Uterus (tissue), 4 donors: Measurements from ENCODE around the gene GRIK5. TPM values are rescaled to one million over a fixed set of nuclear protein-coding genes. Genes with fewer than 3 reads are reported as not detected.
"Not testable (repeated sequence)": the region's sequence is repeated elsewhere in the genome, so short reads cannot be mapped to it uniquely, and the experiment has no call there.

ENCODE experiments used
- DNase-seq, 2 donors: peaks; one replicate each; pipeline ENCODE4 v3.0.0-alpha.2; 2019 to 2020
- H3K27ac ChIP-seq, 2 donors: fragments of 200-600 bp; sonication (generic); 1 replicate in 1 of 2; 2 replicates in 1 of 2; pipeline ENCODE4 v1.5.1; 2016 to 2018
- H3K27me3 ChIP-seq, 2 donors: fragments of 200-600 bp; sonication (generic); one replicate each; pipeline ENCODE4 v1.5.1; 2018 to 2019; ENCODE audit warnings: control low read depth in 1 of 2
- H3K36me3 ChIP-seq, 2 donors: fragments of 200-600 bp; sonication (generic); one replicate each; pipeline ENCODE4 v1.5.1; 2019; ENCODE audit warnings: control low read depth in 1 of 2
- H3K4me1 ChIP-seq, 2 donors: fragments of 200-600 bp; sonication (generic); one replicate each; pipeline ENCODE4 v1.5.1; 2018 to 2019; ENCODE audit warnings: control low read depth in 1 of 2
- H3K4me3 ChIP-seq, 2 donors: fragments of 200-600 bp; sonication (generic); 1 replicate in 1 of 2; 2 replicates in 1 of 2; pipeline ENCODE4 v1.5.1; 2018 to 2019; ENCODE audit warnings: mild to moderate bottlenecking in 1 of 2
- H3K9me3 ChIP-seq, 2 donors: fragments of 200-600 bp; sonication (generic); one replicate each; pipeline ENCODE4 v1.5.1; 2019; ENCODE audit warnings: control low read depth in 1 of 2
- CTCF ChIP-seq, 4 experiments: fragments of 200-600 bp in 2 of 4; fragments of 450-650 bp in 2 of 4; sonication (generic) in 2 of 4; IDR thresholded peaks; one replicate each; pipeline ENCODE4 v1.5.1; 2016 to 2019; ENCODE audit warnings: antibody characterized with exemption in 4 of 4, mild to moderate bottlenecking in 2 of 4, moderate library complexity in 1 of 4
- POLR2A ChIP-seq, 2 donors: fragments of 450-650 bp; IDR thresholded peaks; one replicate each; pipeline ENCODE4 v1.6.1; 2016; ENCODE audit warnings: antibody characterized with exemption in 2 of 2, mild to moderate bottlenecking in 1 of 2, moderate library complexity in 1 of 2
- intact Hi-C: fragments of 100-400 bp; cut with DNase I; formaldehyde crosslinking; loops from one replicate; pipeline ENCODE4 v1.15.1; 2023; ENCODE audit warnings: low total_unique reads
- total RNA-seq, 4 donors: library from RNA; depleted of rRNA in 3 of 4; stranded (reverse); fragments of >200 nt in 3 of 4; gene quantifications; one replicate each; pipeline versions ENCODE4 v1.1.0 to v1.2.4, GENCODE V29; 2014 to 2023
- donor health status: DM: yes; HTN: yes; CAD: no.

The GRIK5 gene
- total RNA-seq, 4 donors from 2014 or later = 5.6 to 17.8 (median 7.0) TPM; not detected in 1

- no peaks in the 10 kb centered on the region for H3K9me3 ChIP-seq
- DNase-seq = no peak
- no peak overlapping the region for H3K4me3 ChIP-seq
- no peak overlapping the region for H3K27ac ChIP-seq
- H3K27me3 ChIP-seq = no peaks in the 10 kb centered on the region
- TF ChIP-seq CTCF (IDR thresholded peaks at IDR 0.05) (no peak), POLR2A (IDR thresholded peaks at IDR 0.05) (no peak)
- H3K4me1 ChIP-seq = no peaks in the 10 kb centered on the region
- intact Hi-C loops = no loop called here
- H3K36me3 ChIP-seq = no peaks in the 10 kb centered on the region
These were observed 40.7 kb upstream of the GRIK5 start for GRCh38 chr19:42110658-42111057.

- Histone ChIP-seq H3K4me3 (no peak overlapping the region), H3K9me3 (no peaks in the 10 kb centered on the region), H3K4me1 (no peaks in the 10 kb centered on the region), H3K27ac (no peak overlapping the region), H3K27me3 (no peaks in the 10 kb centered on the region), H3K36me3 (no peaks in the 10 kb centered on the region)
- TF ChIP-seq POLR2A (IDR thresholded peaks at IDR 0.05) (no peak), CTCF (IDR thresholded peaks at IDR 0.05) (no peak)
- intact Hi-C loops = no loop called here
- DNase-seq = no peak
These were observed 39.9 kb upstream of the GRIK5 start for GRCh38 chr19:42109896-42110295.

- DNase-seq = peak; percentile 47
- Histone ChIP-seq H3K27ac (no peak overlapping the region), H3K36me3 (no peaks in the 10 kb centered on the region), H3K4me1 (no peaks in the 10 kb centered on the region), H3K27me3 (no peaks in the 10 kb centered on the region), H3K9me3 (no peaks in the 10 kb centered on the region), H3K4me3 (no peak overlapping the region)
- intact Hi-C loops = no loop called here
- TF ChIP-seq CTCF (IDR thresholded peaks at IDR 0.05) (peak; percentile 34 to 71 (median 56)), POLR2A (IDR thresholded peaks at IDR 0.05) (no peak)
These were observed 38.8 kb upstream of the GRIK5 start for GRCh38 chr19:42108527-42109389.

DNA sequence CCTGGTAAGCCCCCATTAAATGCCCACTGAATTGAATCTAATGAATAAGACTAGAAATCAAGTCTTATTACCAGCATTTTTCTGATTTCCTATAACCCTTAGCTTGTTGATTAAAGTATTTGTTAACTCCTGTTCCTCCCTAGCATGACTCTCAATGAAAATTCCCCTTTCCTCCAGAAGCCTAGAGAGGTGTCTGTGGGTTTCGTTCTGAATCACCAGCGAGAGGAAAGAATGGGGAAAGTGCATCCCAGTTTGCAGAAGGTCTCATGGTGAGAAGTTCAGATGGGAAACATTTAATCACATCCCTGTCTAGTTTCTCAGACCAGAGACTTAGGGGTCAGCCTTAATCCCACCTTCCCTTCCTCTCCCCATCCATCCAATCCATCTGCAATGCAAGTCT, 35.4 kb upstream of the GRIK5 start:
- no peaks in the 10 kb centered on the region for H3K4me1 ChIP-seq
- no peak for TF ChIP-seq POLR2A (IDR thresholded peaks at IDR 0.05)
- H3K9me3 ChIP-seq = no peaks in the 10 kb centered on the region
- no peak overlapping the region for H3K4me3 ChIP-seq
- intact Hi-C loops = no loop called here
- no peak for DNase-seq
- H3K36me3 ChIP-seq = no peaks in the 10 kb centered on the region
- no peaks in the 10 kb centered on the region for H3K27me3 ChIP-seq
- H3K27ac ChIP-seq = no peak overlapping the region

GRCh38 chr19:42102877-42103276, 32.9 kb upstream of the GRIK5 start:
- intact Hi-C loops = no loop called here

GRCh38 chr19:42100241-42100640, 30.2 kb upstream of the GRIK5 start:
- H3K4me3 ChIP-seq, intact Hi-C loops, H3K27ac ChIP-seq, H3K4me1 ChIP-seq, H3K36me3 ChIP-seq, H3K27me3 ChIP-seq, DNase-seq, H3K9me3 ChIP-seq: not testable (repeated sequence)

More at GRCh38 chr19:42102877-42103276, 32.9 kb upstream of the GRIK5 start:
- DNase-seq = no peak
- TF ChIP-seq POLR2A (IDR thresholded peaks at IDR 0.05) (no peak), CTCF (IDR thresholded peaks at IDR 0.05) (no peak)
- Histone ChIP-seq H3K36me3 (no peaks in the 10 kb centered on the region), H3K4me3 (no peak overlapping the region), H3K4me1 (no peaks in the 10 kb centered on the region), H3K9me3 (no peaks in the 10 kb centered on the region), H3K27ac (no peak overlapping the region), H3K27me3 (no peaks in the 10 kb centered on the region)
